HG02973 (cell line): ENCODE measurements around the gene LRSAM1.
"Not testable (repeated sequence)": the region's sequence is repeated elsewhere in the genome, so short reads cannot be mapped to it uniquely, and the experiment has no call there.

ENCODE experiments used
- ATAC-seq: cut with Tn5 transposase; IDR thresholded peaks from one replicate; pipeline ENCODE4 v1.9.1; 2021; ENCODE audit warnings: moderate library complexity; ENCODE audit not compliant: unreplicated experiment

Gene LRSAM1

GRCh38 chr9:127455324-127455992 is 4.1 kb downstream of the LRSAM1 start:
- ATAC-seq: no peak

GRCh38 chr9:127457191-127457878 is 6.0 kb downstream of the LRSAM1 start:
- ATAC-seq: no peak

GRCh38 chr9:127458921-127459320 is 7.6 kb downstream of the LRSAM1 start:
- ATAC-seq: no peak

- no peak for ATAC-seq
Measured at GRCh38 chr9:127463382-127463781, 12.1 kb downstream of the LRSAM1 start.

- no peak for ATAC-seq
Measured at GRCh38 chr9:127463911-127464310, 12.6 kb downstream of the LRSAM1 start.

- ATAC-seq: not testable (repeated sequence)
Measured at GRCh38 chr9:127466407-127466917, 15.2 kb downstream of the LRSAM1 start.

GRCh38 chr9:127467621-127468020 is 16.3 kb downstream of the LRSAM1 start:
- ATAC-seq: no peak

GRCh38 chr9:127470662-127471061 is 19.4 kb downstream of the LRSAM1 start:
- ATAC-seq: no peak

- no peak for ATAC-seq
Measured at GRCh38 chr9:127473501-127473900, 22.2 kb downstream of the LRSAM1 start.

- no peak for ATAC-seq
Measured at GRCh38 chr9:127473932-127474331, 22.6 kb downstream of the LRSAM1 start.

- ATAC-seq: no peak
Measured at GRCh38 chr9:127474592-127474991, 23.3 kb downstream of the LRSAM1 start.

GRCh38 chr9:127479507-127480081 is 28.3 kb downstream of the LRSAM1 start:
- ATAC-seq: no peak

GRCh38 chr9:127482662-127483061 is 31.4 kb downstream of the LRSAM1 start:
- no peak for ATAC-seq

- no peak for ATAC-seq
Measured at GRCh38 chr9:127485995-127486394, 34.7 kb downstream of the LRSAM1 start.

GRCh38 chr9:127488946-127489345 is 37.6 kb downstream of the LRSAM1 start:
- no peak for ATAC-seq

- ATAC-seq: no peak
Measured at GRCh38 chr9:127489471-127490115, 38.3 kb downstream of the LRSAM1 start.

- no peak for ATAC-seq
Measured at GRCh38 chr9:127490535-127491230, 39.4 kb downstream of the LRSAM1 start.

GRCh38 chr9:127491516-127491915 is 40.2 kb downstream of the LRSAM1 start:
- ATAC-seq: no peak

GRCh38 chr9:127492616-127493015 is 41.3 kb downstream of the LRSAM1 start:
- no peak for ATAC-seq

GRCh38 chr9:127493592-127494303 is 42.4 kb downstream of the LRSAM1 start:
- no peak for ATAC-seq
